Measurements from ENCODE around the gene NRN1L.
A peak's percentile ranks its signal among the peaks of the same experiment; 100 is the strongest.
"Not testable (repeated sequence)": the region's sequence is repeated elsewhere in the genome, so short reads cannot be mapped to it uniquely, and the experiment has no call there.

NRN1L gene
- long read RNA-seq, donor 1: 0 reads
- long read RNA-seq, donor 2: 0 reads
- long read RNA-seq, donor 3: 0 reads
- long read RNA-seq, donor 4, partial matches to known transcripts: 0 of 3 reads
- long read RNA-seq, donor 4, other reads (novel, unspliced or antisense): 0 of 3 reads
- long read RNA-seq, donor 5: 0 reads
- long read RNA-seq, donor 6, partial matches to known transcripts: 0 of 1 reads
- long read RNA-seq, donor 6, other reads (novel, unspliced or antisense): 0 of 1 reads
- long read RNA-seq, donor 7: 0 reads
- long read RNA-seq, donor 8: 0 reads

- DNase-seq: peak; percentile 55
These were observed at the start of gene NRN1L for GRCh38 chr16:67884684-67885083. Gene NRN1L (plus strand): TSS chr16:67884885. CDS start chr16:67884904, 19 bp downstream.

GRCh38 chr16:67837190-67837589 lies 47.5 kb upstream of the NRN1L start:
- DNase-seq: not testable (repeated sequence)

GRCh38 chr16:67837811-67838210 lies 46.9 kb upstream of the NRN1L start:
- DNase-seq: no peak

DNA sequence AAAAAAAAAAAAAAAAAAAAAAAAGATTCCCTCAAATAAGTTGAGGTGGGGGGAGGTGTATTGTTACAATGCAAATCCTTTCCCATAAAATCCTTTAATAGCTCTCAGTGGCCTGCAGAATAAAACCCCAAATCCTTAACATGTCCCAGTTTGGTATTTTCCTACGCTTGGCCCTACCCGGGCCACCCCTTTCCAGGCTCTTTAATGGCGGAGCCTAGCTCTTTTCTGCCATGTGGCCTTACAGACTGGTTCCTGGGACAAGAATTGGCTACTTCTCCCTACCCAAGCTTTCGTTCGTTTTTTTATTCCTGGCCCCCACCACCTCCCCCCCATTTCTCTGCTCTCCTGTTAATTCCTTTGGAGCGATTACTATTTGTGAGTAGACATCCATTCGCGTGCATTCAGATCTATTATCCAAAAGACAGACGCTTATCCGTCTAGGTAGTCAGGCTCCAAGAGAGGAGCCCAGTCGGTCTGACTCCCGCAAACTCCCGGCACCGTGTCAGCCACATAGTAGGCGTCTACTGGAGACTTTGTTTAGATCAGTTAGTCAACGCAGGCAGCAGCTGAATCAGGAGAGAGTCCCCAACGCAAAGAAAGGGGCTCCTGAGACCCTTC lies 43.4 kb upstream of the NRN1L start:
- no peak for DNase-seq

GRCh38 chr16:67841816-67842508 lies 42.7 kb upstream of the NRN1L start, which contains the start of gene THAP11:
Gene THAP11 (plus strand): TSS chr16:67842320. CDS start chr16:67842555, 235 bp downstream.
- peak; percentile 99 for DNase-seq

DNA sequence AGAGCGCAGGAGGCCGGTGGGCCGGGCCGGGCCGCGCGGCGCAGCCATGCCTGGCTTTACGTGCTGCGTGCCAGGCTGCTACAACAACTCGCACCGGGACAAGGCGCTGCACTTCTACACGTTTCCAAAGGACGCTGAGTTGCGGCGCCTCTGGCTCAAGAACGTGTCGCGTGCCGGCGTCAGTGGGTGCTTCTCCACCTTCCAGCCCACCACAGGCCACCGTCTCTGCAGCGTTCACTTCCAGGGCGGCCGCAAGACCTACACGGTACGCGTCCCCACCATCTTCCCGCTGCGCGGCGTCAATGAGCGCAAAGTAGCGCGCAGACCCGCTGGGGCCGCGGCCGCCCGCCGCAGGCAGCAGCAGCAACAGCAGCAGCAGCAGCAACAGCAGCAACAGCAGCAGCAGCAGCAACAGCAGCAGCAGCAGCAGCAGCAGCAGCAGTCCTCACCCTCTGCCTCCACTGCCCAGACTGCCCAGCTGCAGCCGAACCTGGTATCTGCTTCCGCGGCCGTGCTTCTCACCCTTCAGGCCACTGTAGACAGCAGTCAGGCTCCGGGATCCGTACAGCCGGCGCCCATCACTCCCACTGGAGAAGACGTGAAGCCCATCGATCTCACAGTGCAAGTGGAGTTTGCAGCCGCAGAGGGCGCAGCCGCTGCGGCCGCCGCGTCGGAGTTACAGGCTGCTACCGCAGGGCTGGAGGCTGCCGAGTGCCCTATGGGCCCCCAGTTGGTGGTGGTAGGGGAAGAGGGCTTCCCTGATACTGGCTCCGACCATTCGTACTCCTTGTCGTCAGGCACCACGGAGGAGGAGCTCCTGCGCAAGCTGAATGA lies 42.0 kb upstream of the NRN1L start:
- DNase-seq: peak; percentile 85

- no peak for DNase-seq
These were observed 41.3 kb upstream of the NRN1L start for GRCh38 chr16:67843343-67843765.

GRCh38 chr16:67844497-67844896 lies 40.2 kb upstream of the NRN1L start:
- no peak for DNase-seq

DNA sequence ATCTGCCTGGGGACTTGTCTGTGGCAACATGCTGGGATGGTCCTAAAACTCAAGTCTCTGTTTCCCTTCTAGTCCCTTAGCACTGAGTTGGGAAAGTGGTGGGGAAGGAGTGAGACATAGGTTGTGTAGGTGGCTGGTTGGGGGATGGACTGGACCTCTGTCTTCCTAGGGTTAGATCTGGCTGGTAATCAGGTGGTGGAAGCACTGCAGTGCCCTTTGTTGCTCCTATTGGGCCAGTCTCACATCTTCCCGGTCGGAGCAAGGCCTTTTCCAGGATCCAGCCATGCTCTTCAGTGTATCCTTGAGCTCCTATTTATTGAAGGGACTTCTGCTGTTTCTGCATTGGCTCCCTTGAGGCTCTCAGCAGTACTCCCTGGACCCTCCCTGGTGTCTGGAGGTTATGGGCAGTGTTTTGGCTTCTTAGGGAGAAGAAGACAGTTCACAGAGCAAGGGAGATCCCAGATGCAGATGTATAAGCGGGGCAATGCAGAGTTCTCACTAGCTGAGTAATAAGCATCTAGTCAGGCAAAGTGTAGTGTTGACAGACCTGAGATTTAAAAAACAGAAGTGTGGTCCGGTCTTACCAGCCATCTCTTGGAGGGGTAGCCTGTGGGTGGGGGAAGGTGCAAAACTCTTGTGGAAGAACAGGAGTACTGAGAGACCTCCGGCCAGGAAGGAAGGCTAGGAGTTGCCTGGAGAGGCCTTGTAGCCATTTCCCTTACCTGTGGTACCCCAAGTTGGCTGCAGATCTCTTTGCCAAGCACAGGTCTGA lies 39.2 kb upstream of the NRN1L start:
- DNase-seq: no peak

DNA sequence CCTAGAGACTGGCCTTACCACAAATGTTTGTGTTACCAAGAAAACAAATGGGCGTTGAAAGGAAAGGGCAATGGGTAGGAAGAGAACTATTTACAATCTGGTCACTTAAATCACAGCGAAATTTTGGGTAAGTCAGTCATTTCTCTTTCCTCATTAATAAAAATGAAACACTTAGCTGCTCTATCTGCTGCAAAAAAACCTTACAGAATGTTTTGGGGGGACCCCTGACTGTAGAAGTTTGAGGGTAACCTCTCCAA lies 38.7 kb upstream of the NRN1L start:
- DNase-seq: no peak

DNA sequence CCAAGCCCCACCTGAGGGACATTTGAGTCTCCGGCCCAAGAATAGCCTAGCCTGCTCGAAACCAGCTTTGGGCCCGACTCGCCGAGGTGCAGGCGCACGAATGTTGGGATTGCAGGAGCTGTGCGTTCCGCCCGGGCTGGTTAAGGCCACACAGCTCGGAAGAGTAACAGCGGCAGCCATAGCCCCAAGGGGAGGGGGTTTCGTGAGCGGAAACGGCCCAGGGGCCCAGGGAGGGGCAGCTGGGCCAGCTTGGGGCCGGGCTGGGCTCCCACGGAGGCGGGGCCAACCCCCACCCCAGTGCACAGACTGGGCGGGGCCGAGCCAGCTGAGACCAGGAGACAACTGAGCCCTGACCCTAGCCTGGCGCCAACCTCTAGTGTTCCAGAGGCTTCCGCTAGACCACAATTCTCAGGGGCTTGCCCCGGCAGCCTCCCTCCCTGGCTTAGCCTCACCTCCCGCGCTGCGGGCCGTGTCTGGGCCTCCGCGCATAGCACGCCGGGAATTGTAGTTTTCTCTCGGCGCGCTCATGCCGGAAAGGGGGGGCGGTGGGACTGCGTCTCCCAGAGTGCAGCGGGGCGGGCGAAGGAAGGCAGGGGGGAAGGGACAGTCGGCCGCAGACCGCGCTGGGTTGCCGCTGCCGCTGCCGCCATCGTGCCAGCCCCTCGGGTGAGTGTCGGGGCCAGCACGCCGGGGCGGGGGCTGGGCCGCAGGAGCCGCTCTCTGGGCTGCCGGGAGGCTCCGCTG lies 38.2 kb upstream of the NRN1L start, which contains the start of gene NUTF2:
TSS of gene NUTF2 (plus strand) at position 614 of the 744 bp plus-strand sequence. CDS start 18,198 bp downstream, outside the sequence.
- DNase-seq: peak; percentile 98

- DNase-seq: peak; percentile 83
These were observed 37.4 kb upstream of the NRN1L start, which contains the start of gene CENPT for GRCh38 chr16:67847064-67847861. Gene CENPT (minus strand): TSS chr16:67847693. CDS start chr16:67833859, 13,834 bp downstream.

- DNase-seq: no peak
These were observed 36.6 kb upstream of the NRN1L start for GRCh38 chr16:67848118-67848517.

GRCh38 chr16:67853670-67854069 lies 31.0 kb upstream of the NRN1L start:
- DNase-seq: no peak

- DNase-seq: no peak
These were observed 28.9 kb upstream of the NRN1L start for GRCh38 chr16:67855789-67856188.

DNA sequence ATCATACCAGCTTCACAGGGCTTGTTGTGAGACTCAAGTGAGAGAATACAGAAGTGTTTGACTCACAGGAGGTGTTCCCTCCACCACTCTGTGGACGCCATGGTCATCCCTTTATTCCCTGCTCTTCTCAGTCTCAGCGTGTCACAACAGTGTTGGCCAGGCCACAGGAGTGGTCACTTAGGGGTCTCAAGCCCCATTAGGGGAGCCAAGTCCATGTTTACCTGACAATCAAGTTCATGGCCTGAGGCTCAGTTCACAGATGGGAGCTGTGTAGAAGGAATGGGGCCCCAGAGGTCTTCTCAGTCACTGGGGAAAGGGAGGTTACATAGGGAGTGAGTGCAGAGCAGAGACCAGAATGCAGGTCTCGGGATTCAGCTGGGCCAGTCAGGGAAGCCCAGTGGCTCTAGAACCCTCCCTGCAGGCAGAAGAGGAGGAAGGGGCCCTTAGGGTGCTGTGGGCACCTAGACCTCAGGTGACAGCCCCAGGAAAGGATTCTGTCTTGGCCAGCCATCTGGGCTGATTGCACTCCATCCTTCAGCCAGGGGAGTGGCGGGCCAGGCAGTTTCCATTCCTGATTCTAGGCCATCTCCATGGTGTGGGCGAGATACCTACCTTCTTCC lies 27.6 kb upstream of the NRN1L start:
- no peak for DNase-seq

DNA sequence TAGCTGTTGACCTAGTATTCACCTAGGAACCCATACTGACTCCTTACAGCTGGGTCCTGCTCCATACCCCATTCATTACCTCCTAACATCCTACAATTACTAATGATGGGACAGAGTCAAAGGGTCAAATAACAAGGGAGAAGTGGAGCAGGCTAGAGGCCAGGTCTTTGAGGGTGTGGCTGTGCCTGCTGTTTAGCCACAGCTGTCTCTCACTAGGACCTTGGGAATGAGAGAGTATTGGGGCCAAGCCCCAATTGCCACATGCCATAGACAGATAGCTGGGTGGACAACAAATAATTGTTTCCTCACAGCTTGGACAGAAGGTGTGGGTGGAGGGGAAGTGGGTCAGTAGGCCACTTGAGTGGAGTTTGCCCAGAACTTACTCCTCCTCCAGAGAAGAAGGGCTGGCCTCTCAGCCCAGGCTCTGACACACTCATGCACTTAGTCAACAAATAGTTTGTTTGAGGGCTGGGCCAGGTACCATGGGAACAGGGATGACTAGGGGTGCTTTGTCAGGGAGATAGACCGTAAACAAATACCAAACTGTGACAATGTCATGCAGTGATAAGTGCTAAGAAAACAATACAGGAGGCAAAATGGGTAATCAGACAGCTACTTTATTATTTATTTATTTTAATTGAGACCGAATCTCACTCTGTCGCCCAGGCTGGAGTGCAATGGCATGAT lies 27.0 kb upstream of the NRN1L start:
- DNase-seq: no peak

GRCh38 chr16:67858500-67858899 lies 26.2 kb upstream of the NRN1L start:
- DNase-seq: no peak

Data from right kidney (tissue), 9 donors.